ENCODE data around the gene HSP90AB1. TPM values are rescaled to one million over a fixed set of nuclear protein-coding genes. Genes with fewer than 3 reads are reported as not detected.

HSP90AB1 gene
- total and polyA plus RNA-seq, 9 of the 15 experiments (the other 6 are each of a cell fraction or from before 2014, with no cell fraction given), result 1,780 to 3,358 (median 2,262) TPM

GRCh38 chr6:44207966-44208365 lies 38.9 kb upstream of the HSP90AB1 start:
- intact Hi-C loops (cut with micrococcal nuclease), result no loop called here
- BruUV-seq (replicated peaks), result no TSS peak
- H3K27me3 ChIP-seq (ENCODE audit: control insufficient read depth in 2 of 2, insufficient read depth in 2 of 2, low read length in 2 of 2), result no peaks in the 10 kb centered on the region
- H3K9me1 ChIP-seq (ENCODE audit: control insufficient read depth, insufficient read depth, low read length), result no peaks in the 10 kb centered on the region
- H3K9ac ChIP-seq (ENCODE audit: insufficient read depth in 1 of 2, low read depth in 2 of 2, low read length in 2 of 2), result no peak overlapping the region
- CTCF ChIA-PET (ENCODE audit: low intra/inter-chr PET ratio), result no interaction called here
- H3K4me3 ChIP-seq, result no peak overlapping the region
- in situ Hi-C loops (cut with MboI), result no loop called here
- ATAC-seq (no peak), FAIRE-seq (no peak), DNase-seq (ENCODE audit: extremely low read depth in 1 of 4, low spot score in 3 of 4) (no peak)
- no peak overlapping the region for H3K4me2 ChIP-seq (ENCODE audit: insufficient read depth, low read length)
- no peak overlapping the region for H3K27ac ChIP-seq (ENCODE audit: extremely low read depth, low read depth, low read length)
- H3K79me2 ChIP-seq (ENCODE audit: control insufficient read depth, insufficient read depth, low read length), result no peaks in the 10 kb centered on the region
- H2AFZ ChIP-seq (ENCODE audit: low read depth, low read length), result no peak overlapping the region
- no peaks in the 10 kb centered on the region for H3K36me3 ChIP-seq (ENCODE audit: control insufficient read depth, insufficient read depth, low read length)
- no peaks in the 10 kb centered on the region for H4K20me1 ChIP-seq (replicated peaks; ENCODE audit: control insufficient read depth, insufficient read depth, low read length)
- TF ChIP-seq LARP7 (IDR thresholded peaks at IDR 0.05) (0 out of 2 replicates have a peak, but pooled peaks have one; percentile 18), MAX (CRISPR knock-in tag; IDR thresholded peaks at IDR 0.05) (no peak), SMARCA4 (IDR thresholded peaks at IDR 0.05) (no peak), PATZ1 (CRISPR knock-in tag; IDR thresholded peaks at IDR 0.05; ENCODE audit: borderline replicate concordance) (no peak), ZNF586 (CRISPR knock-in tag; conservative IDR thresholded peaks at IDR 0.05) (no peak), MCM2 (IDR thresholded peaks at IDR 0.05; ENCODE audit: low read depth) (no peak)
- no peaks in the 10 kb centered on the region for H3K9me3 ChIP-seq (replicated peaks; ENCODE audit: control insufficient read depth, insufficient read depth, low read depth, low read length)
- peaks cover 10 to 26% of the 10 kb centered on the region in 2 experiments for H3K4me1 ChIP-seq (replicated peaks in 1 of 2; ENCODE audit: control insufficient read depth in 2 of 2, insufficient read depth in 2 of 2, low read length in 2 of 2)
- POLR2A ChIA-PET, result interaction anchor here (0.9 to 2.9 kb wide), 5 partner anchors 9 to 39 kb away, joined by 3 to 11 read pairs (median 4); partner anchors contain the start of genes HSP90AB1 and MYMX
- WGBS (ENCODE audit: insufficient coverage, low coverage, missing lambda C conversion rate), result 75% methylated on average over 6 of the region's 6 CpGs

Data from K562 (cell line).